ENCODE results near the gene SHISA9.

- TF ChIP-seq, protein P1, sequence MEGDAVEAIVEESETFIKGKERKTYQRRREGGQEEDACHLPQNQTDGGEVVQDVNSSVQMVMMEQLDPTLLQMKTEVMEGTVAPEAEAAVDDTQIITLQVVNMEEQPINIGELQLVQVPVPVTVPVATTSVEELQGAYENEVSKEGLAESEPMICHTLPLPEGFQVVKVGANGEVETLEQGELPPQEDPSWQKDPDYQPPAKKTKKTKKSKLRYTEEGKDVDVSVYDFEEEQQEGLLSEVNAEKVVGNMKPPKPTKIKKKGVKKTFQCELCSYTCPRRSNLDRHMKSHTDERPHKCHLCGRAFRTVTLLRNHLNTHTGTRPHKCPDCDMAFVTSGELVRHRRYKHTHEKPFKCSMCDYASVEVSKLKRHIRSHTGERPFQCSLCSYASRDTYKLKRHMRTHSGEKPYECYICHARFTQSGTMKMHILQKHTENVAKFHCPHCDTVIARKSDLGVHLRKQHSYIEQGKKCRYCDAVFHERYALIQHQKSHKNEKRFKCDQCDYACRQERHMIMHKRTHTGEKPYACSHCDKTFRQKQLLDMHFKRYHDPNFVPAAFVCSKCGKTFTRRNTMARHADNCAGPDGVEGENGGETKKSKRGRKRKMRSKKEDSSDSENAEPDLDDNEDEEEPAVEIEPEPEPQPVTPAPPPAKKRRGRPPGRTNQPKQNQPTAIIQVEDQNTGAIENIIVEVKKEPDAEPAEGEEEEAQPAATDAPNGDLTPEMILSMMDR (IDR thresholded peaks at IDR 0.05; ENCODE audit: insufficient read depth, low read length), result no peak
- TF ChIP-seq POLR2AphosphoS5 (IDR thresholded peaks at IDR 0.05; ENCODE audit: low read depth), result no peak
- no peak for TF ChIP-seq GABPA (IDR thresholded peaks at IDR 0.05; ENCODE audit: low read depth)
- TF ChIP-seq REST (IDR thresholded peaks at IDR 0.05; ENCODE audit: insufficient replicate concordance, low read depth), result no peak
- TF ChIP-seq SPI1 (IDR thresholded peaks at IDR 0.05; ENCODE audit: borderline replicate concordance, low read depth), result no peak
Observed at GRCh38 chr16:13042291-13042685, 140.9 kb downstream of the SHISA9 start.

All from HL-60 (cell line).